Measurements from ENCODE around the gene DHX8.
"Not testable (repeated sequence)": the region's sequence is repeated elsewhere in the genome, so short reads cannot be mapped to it uniquely, and the experiment has no call there.

Gene DHX8

DNA sequence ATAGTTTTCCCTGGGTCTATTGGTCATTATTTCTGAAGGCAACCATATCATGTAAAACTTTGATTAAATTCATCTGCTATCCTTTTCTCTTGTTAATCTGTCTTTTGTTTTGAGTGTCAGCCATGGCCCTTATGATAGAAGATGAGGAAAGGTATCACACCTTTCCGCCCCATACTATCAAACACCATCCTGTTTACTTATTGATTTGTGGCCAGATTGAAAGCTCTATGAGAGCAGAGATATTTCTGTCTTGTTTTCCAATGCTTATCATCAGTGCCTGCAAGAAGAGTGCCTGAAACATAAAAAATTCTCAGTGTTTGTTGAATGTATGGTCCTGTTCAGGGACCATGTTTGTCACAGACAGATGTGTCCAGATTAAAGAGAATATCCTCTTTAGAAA, 22.6 kb upstream of the DHX8 start:
- Histone ChIP-seq H3K27me3 (ENCODE audit: control insufficient read depth, insufficient read depth, low read length) (no peaks in the 10 kb centered on the region), H3K4me3 (ENCODE audit: low read depth, low read length) (no peak overlapping the region), H2AFZ (no peak overlapping the region), H3K79me2 (no peaks in the 10 kb centered on the region), H3K4me1 (no peaks in the 10 kb centered on the region), H3K9me3 (ENCODE audit: control insufficient read depth, low read length) (no peaks in the 10 kb centered on the region), H3K9ac (no peak overlapping the region), H3K36me3 (ENCODE audit: control insufficient read depth, insufficient read depth, low read length) (no peaks in the 10 kb centered on the region), H3K4me2 (ENCODE audit: low read length) (no peak overlapping the region), H3K27ac (no peak overlapping the region)
- TF ChIP-seq, protein P1, sequence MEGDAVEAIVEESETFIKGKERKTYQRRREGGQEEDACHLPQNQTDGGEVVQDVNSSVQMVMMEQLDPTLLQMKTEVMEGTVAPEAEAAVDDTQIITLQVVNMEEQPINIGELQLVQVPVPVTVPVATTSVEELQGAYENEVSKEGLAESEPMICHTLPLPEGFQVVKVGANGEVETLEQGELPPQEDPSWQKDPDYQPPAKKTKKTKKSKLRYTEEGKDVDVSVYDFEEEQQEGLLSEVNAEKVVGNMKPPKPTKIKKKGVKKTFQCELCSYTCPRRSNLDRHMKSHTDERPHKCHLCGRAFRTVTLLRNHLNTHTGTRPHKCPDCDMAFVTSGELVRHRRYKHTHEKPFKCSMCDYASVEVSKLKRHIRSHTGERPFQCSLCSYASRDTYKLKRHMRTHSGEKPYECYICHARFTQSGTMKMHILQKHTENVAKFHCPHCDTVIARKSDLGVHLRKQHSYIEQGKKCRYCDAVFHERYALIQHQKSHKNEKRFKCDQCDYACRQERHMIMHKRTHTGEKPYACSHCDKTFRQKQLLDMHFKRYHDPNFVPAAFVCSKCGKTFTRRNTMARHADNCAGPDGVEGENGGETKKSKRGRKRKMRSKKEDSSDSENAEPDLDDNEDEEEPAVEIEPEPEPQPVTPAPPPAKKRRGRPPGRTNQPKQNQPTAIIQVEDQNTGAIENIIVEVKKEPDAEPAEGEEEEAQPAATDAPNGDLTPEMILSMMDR (IDR thresholded peaks at IDR 0.05) = no peak

DNA sequence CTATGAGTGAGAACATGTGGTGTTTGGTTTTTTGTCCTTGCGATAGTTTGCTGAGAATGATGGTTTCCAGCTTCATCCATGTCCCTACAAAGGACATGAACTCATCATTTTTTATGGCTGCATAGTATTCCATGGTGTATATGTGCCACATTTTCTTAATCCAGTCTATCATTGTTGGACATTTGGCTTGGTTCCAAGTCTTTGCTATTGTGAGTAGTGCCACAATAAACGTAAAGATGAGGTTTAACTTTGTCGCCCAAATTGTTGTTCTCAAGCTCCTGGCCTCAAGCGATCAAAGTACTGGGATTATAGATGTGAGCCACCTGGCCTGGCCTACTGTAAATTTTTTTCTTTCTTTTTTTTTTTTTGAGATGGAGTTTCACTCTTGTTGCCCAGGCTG, 21.2 kb upstream of the DHX8 start:
- H3K36me3 ChIP-seq (ENCODE audit: control insufficient read depth, insufficient read depth, low read length); H3K4me2 ChIP-seq (ENCODE audit: low read length); H3K9ac ChIP-seq; H3K79me2 ChIP-seq; H3K27me3 ChIP-seq (ENCODE audit: control insufficient read depth, insufficient read depth, low read length); H3K27ac ChIP-seq; H2AFZ ChIP-seq; H3K9me3 ChIP-seq (ENCODE audit: control insufficient read depth, low read length); H3K4me1 ChIP-seq; H3K4me3 ChIP-seq (ENCODE audit: low read depth, low read length): not testable (repeated sequence)

DNA sequence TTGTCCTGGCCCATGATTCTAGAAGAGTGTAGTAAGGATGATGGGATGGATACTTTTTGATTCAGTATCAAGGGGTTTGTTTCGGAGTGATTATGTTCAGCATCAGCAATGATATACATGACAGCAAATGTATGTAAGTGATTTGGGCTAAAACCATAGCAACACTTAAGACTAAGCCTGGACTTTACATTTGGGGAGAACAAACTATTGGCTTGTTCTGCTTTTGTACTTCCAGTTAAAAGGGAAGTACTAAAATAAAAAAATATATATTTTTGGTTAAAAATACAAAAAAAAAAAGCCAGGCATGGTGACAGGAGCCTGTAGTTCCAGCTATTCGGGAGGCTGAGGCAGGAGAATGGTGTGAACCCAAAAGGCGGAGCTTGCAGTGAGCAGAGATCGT, 20.5 kb upstream of the DHX8 start:
- Histone ChIP-seq H3K27ac (no peak overlapping the region), H2AFZ (no peak overlapping the region), H3K27me3 (ENCODE audit: control insufficient read depth, insufficient read depth, low read length) (no peaks in the 10 kb centered on the region), H3K9me3 (ENCODE audit: control insufficient read depth, low read length) (no peaks in the 10 kb centered on the region), H3K36me3 (ENCODE audit: control insufficient read depth, insufficient read depth, low read length) (no peaks in the 10 kb centered on the region), H3K4me3 (ENCODE audit: low read depth, low read length) (no peak overlapping the region), H3K79me2 (no peaks in the 10 kb centered on the region), H3K4me2 (ENCODE audit: low read length) (no peak overlapping the region), H3K4me1 (peaks cover 6% of the 10 kb centered on the region), H3K9ac (no peak overlapping the region)
- TF ChIP-seq, protein P1 (IDR thresholded peaks at IDR 0.05) = no peak

DNA sequence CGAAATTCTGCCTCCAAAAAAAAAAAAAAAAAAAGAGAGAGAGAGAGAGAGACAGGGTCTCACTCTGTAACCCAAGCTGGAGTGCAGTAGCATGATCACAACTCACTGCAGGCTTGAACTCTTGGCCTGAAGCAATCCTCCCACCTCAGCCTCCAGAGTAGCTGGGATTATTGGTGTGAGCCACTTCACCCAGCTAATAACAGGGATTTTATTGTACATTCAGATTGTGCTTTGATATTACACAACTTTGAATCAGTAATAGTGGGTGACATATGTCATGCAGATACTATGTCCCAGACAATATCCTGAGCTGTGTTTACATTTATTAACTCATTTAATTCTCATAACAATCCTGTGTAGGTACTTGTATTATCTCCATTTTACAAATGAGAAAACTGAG, 19.7 kb upstream of the DHX8 start:
- TF ChIP-seq, protein P1 (IDR thresholded peaks at IDR 0.05) = no peak
- Histone ChIP-seq H3K27me3 (ENCODE audit: control insufficient read depth, insufficient read depth, low read length) (no peaks in the 10 kb centered on the region), H3K4me1 (peaks cover 14% of the 10 kb centered on the region), H3K4me3 (ENCODE audit: low read depth, low read length) (no peak overlapping the region), H3K9ac (no peak overlapping the region), H3K4me2 (ENCODE audit: low read length) (no peak overlapping the region), H3K27ac (no peak overlapping the region), H3K9me3 (ENCODE audit: control insufficient read depth, low read length) (no peaks in the 10 kb centered on the region), H3K79me2 (no peaks in the 10 kb centered on the region), H3K36me3 (ENCODE audit: control insufficient read depth, insufficient read depth, low read length) (no peaks in the 10 kb centered on the region), H2AFZ (no peak overlapping the region)

DNA sequence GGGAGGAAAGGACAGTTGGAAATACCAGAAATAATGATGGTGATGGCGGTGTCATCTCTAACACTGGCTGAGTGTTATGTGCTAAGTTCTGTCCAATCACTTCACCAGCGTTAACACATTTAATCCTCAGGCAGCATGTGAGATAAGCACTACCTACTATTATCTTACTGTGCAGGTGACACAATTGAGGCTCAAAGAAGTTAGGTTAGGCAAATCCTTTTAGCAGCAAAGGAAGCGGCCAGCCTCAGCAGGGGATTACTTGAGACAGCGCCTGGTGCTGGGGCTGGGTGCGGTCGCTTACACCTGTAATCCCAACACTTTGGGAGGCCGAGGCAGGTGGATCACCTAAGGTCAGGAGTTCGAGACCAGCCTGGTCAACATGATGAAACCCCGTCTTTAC, 18.7 kb upstream of the DHX8 start:
- Histone ChIP-seq H3K79me2 (no peaks in the 10 kb centered on the region), H3K4me2 (ENCODE audit: low read length) (no peak overlapping the region), H3K9ac (no peak overlapping the region), H3K4me3 (ENCODE audit: low read depth, low read length) (no peak overlapping the region), H3K36me3 (ENCODE audit: control insufficient read depth, insufficient read depth, low read length) (no peaks in the 10 kb centered on the region), H2AFZ (no peak overlapping the region), H3K27me3 (ENCODE audit: control insufficient read depth, insufficient read depth, low read length) (no peaks in the 10 kb centered on the region), H3K4me1 (peaks cover 14% of the 10 kb centered on the region), H3K27ac (no peak overlapping the region), H3K9me3 (ENCODE audit: control insufficient read depth, low read length) (no peaks in the 10 kb centered on the region)
- TF ChIP-seq, protein P1 (IDR thresholded peaks at IDR 0.05) = no peak

All from parathyroid adenoma (tissue), 2 donors.